GM21786 (cell line): Measurements from ENCODE around the gene MEF2D.

Source experiments
- ATAC-seq: cut with Tn5 transposase; IDR thresholded peaks from one replicate; pipeline ENCODE4 v1.9.1; 2021; ENCODE audit not compliant: unreplicated experiment

MEF2D gene

GRCh38 chr1:156489166-156489934 lies 11.2 kb downstream of the MEF2D start:
- ATAC-seq = peak; percentile 12

- peak; percentile 52 for ATAC-seq
Measured at GRCh38 chr1:156488566-156489165, 11.9 kb downstream of the MEF2D start.

GRCh38 chr1:156487862-156488261 lies 12.7 kb downstream of the MEF2D start:
- ATAC-seq = peak; percentile 31

- no peak for ATAC-seq
Measured at GRCh38 chr1:156486421-156487344, 13.9 kb downstream of the MEF2D start.

DNA sequence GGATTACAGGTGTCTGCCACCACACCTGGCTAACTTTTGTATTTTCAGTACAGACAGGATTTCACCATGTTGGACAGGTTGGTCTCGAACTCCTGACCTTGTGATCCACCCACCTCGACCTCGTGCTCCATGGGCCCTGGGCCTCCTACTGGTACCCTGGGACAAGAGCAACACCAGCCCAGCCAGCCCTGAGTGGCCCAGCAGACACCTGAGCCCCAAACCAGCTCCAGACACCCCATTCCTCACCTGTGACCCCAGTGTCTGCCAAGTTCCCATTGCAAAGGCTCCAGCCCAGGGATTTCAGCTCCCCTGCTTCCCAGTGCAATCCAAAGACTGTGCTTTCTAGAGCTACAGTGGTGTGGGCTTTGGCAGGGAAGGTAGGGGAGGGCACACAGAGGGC lies 14.6 kb downstream of the MEF2D start:
- ATAC-seq = no peak

GRCh38 chr1:156484480-156485058 lies 16.0 kb downstream of the MEF2D start:
- no peak for ATAC-seq

DNA sequence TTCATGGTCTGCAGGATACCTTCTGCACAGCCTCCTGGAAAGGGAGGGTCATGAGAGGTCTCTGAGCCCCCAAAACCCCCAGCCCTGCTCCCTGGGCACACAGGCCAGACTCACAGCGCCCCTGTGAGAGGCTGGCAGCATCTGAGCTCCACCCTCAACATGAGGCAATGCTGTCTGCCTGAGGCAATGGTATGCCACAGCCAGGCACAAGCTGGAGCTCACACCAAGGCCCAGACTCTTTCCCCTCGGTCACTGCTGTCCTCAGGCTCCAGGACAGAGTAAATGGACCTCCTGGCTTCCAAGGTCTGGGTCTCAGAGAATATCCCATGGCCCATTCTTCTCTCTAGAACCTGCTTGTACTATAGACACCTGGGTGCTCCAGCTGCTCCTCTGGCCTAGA lies 17.2 kb downstream of the MEF2D start:
- ATAC-seq = no peak

- no peak for ATAC-seq
Measured at GRCh38 chr1:156482276-156482675, 18.3 kb downstream of the MEF2D start.

- no peak for ATAC-seq
Measured at GRCh38 chr1:156481527-156481926, 19.0 kb downstream of the MEF2D start.

GRCh38 chr1:156480411-156481192 lies 20.0 kb downstream of the MEF2D start:
- peak; percentile 44 for ATAC-seq

DNA sequence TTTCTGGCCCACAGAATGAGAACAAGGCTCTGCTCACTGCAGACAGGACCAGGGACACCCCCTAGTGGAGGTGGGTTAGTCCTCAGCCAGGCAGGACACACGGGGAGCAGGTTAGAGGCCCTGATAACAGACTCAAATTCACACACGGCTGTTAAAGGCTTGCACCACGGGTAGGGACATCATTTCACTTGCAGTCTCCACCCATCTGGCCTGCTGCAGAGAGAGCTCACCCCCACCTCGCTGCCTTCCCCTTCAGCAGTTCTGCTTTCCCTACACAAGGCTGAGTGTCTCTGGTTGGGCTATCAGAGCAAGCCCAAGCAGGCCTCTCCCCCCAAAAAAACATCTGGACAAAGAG lies 20.6 kb downstream of the MEF2D start:
- no peak for ATAC-seq

DNA sequence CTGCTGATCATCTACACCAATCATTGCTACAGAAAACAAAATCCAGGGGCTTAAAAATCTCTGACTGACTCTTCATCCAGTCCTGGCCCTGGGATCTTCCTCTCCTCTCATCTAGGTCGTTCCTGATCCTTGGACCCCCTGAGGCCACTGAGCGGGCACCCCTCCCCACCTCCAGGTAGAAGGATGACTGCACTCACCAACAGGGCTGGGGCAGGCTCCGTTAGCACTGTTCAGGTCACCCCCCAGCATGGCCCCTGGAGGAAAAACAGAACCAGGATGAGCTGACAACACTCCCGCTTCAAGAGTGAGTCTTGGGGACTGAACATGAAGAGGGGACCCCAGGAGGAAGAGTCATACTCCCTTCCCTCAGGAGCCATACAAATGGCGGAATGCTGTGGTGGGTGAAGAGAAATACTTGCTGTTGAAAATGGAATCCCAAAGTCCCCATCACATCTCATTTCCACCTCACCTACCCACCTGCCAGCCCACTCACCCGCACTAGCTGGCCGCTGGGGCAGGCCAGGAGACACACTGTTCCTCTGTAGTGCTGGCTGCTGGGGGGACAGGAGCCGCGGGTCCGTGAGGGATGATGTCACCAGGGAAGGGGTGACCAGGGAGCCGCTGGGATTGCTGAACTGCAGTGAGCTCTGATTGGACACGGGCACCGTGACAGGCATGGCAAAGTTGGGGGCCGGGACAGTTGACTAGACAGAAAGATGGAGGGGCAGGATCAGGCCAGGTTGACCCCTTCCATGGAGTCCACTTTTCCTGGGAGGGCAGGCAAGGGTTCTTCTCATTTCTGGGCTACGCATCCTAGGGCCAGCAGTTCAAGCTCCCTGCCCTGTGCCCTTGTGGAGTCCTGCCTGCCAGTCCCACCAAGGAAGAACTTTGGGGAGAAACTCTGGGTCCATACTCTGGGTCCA lies 21.2 kb downstream of the MEF2D start:
- ATAC-seq = no peak

DNA sequence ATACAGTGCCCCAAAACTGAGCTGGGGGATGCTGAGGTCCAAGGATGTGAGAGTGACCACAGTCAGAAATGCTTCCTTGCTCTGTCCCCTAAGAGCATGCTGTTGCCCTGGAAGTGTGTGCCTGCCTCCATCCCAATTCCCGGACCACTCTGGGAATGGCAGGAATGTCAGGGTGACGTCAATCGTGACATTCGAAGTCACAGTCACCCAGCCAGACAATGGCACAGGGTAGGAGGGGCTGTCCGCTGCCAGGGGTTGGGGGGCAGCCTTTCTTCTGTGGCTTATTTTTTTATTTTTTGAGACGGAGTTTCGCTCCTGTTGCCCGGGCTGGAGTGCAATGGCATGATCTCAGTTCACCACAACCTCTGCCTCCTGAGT lies 22.3 kb downstream of the MEF2D start:
- no peak for ATAC-seq

- no peak for ATAC-seq
Measured at GRCh38 chr1:156477526-156478249, 22.9 kb downstream of the MEF2D start.

GRCh38 chr1:156476501-156477298 lies 23.9 kb downstream of the MEF2D start:
- no peak for ATAC-seq

GRCh38 chr1:156475568-156476500 lies 24.7 kb downstream of the MEF2D start:
- ATAC-seq = no peak

DNA sequence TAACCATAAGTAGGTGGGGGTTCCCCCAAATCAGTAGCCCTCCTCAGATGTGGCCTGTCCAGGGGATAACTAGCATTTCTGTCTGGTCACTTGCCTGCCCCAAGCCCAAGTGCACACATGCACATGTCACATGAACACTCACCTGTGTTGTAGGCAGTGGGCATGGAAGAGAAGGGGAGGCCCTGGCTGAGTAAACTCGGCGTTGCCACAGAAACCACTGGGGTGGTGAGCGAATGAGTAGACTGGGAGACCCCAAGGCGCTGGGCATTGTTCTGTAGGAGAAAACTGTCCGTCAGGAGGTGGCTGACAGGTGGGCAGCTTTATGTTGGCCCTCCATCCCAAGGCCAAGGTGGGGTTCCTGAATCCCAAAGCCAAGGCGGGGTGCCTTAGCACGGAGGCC lies 25.6 kb downstream of the MEF2D start:
- ATAC-seq = no peak
